WTC11 (cell line): Measurements from ENCODE around the gene PADI1. TPM values are rescaled to one million over a fixed set of nuclear protein-coding genes. Genes with fewer than 3 reads are reported as not detected.

Source experiments
- ATAC-seq: fragments of 200-7000 bp; cut with Tn5 transposase; 2 replicates; pipeline ENCODE4 v1.10.0; 2021; ENCODE audit warnings: mild to moderate bottlenecking, moderate library complexity
- CTCF ChIA-PET: fragments of 300-600 bp; sonication (Branson Sonifier 250); formaldehyde crosslinking; loops from one replicate; lab custom pipeline; 2021; ENCODE audit warnings: antibody characterized with exemption; lab: Charles Lee
- POLR2A ChIA-PET: fragments of 350-600 bp; sonication (Branson Sonifier 250); formaldehyde crosslinking; loops from one replicate; lab custom pipeline; 2021; ENCODE audit warnings: antibody characterized with exemption; lab: Charles Lee
- DNase-seq: peaks from one replicate; pipeline ENCODE4 v3.0.0; 2021; ENCODE audit warnings: low spot score
- H3K27ac Mint-ChIP-seq: 2 replicates; pipeline ENCODE4 v1.8.0; 2021; ENCODE audit warnings: mixed read lengths
- H3K27me3 Mint-ChIP-seq: 2 replicates; pipeline ENCODE4 v1.8.0; 2021; ENCODE audit warnings: low read depth, mild to moderate bottlenecking, moderate library complexity, mixed read lengths
- H3K36me3 Mint-ChIP-seq: 2 replicates; pipeline ENCODE4 v1.8.0; 2021; ENCODE audit warnings: mixed read lengths
- H3K4me1 Mint-ChIP-seq: 2 replicates; pipeline ENCODE4 v1.8.0; 2022; ENCODE audit warnings: mixed read lengths
- H3K4me3 Mint-ChIP-seq: 2 replicates; pipeline ENCODE4 v1.8.0; 2021; ENCODE audit warnings: mild to moderate bottlenecking, moderate library complexity, mixed read lengths
- H3K9me3 Mint-ChIP-seq: 2 replicates; pipeline ENCODE4 v1.8.0; 2021; ENCODE audit warnings: mixed read lengths
- FOXJ3 ChIP-seq: sonication (generic); formaldehyde crosslinking; IDR thresholded peaks from 2 replicates; pipeline ENCODE4 v1.9.0; 2021; ENCODE audit warnings: missing genetic modification reagents, mild to moderate bottlenecking, borderline replicate concordance
- FOXK1 ChIP-seq: sonication (generic); formaldehyde crosslinking; IDR thresholded peaks from 2 replicates; pipeline ENCODE4 v1.8.0; 2022; ENCODE audit warnings: mild to moderate bottlenecking, moderate library complexity, missing genetic modification reagents
- HMGA2 ChIP-seq: fragments of 250-450 bp; sonication (Bioruptor Pico); IDR thresholded peaks from 2 replicates; pipeline ENCODE4 v1.4.0; 2021; ENCODE audit warnings: mild to moderate bottlenecking, moderate library complexity
- JAZF1 ChIP-seq: fragments of 250-450 bp; sonication (Bioruptor Pico); IDR thresholded peaks from 2 replicates; pipeline ENCODE4 v1.9.0; 2021; ENCODE audit warnings: moderate library complexity, mild to moderate bottlenecking, inconsistent platforms
- MXD4 ChIP-seq: fragments of 250-450 bp; sonication (Bioruptor Pico); IDR thresholded peaks from 2 replicates; pipeline ENCODE4 v1.8.0; 2021; ENCODE audit warnings: mild to moderate bottlenecking, moderate library complexity, borderline replicate concordance
- NFATC4 ChIP-seq: fragments of 250-450 bp; sonication (Bioruptor Pico); IDR thresholded peaks from 2 replicates; pipeline ENCODE4 v1.9.0; 2021; ENCODE audit warnings: mild to moderate bottlenecking
- NR3C1 ChIP-seq: sonication (generic); formaldehyde crosslinking; conservative IDR thresholded peaks from 2 replicates; pipeline ENCODE4 v1.8.1; 2023; ENCODE audit warnings: low read depth, mild to moderate bottlenecking, missing genetic modification reagents
- OVOL2 ChIP-seq: fragments of 250-450 bp; sonication (Bioruptor Pico); IDR thresholded peaks from 2 replicates; pipeline ENCODE4 v1.9.0; 2021; ENCODE audit warnings: mild to moderate bottlenecking, borderline replicate concordance
- ZNF671 ChIP-seq: fragments of 250-450 bp; sonication (Bioruptor Pico); IDR thresholded peaks from 2 replicates; pipeline ENCODE4 v1.8.0; 2021; ENCODE audit warnings: mild to moderate bottlenecking
- total RNA-seq: library from RNA; stranded (reverse); gene quantifications from 3 replicates; pipeline ENCODE4 v1.2.3, GENCODE V29; 2021
- TF ChIP-seq, protein P1 (sequence below): sonication (generic); formaldehyde crosslinking; IDR thresholded peaks from 2 replicates; pipeline ENCODE4 v1.8.1; 2022; ENCODE audit warnings: missing genetic modification reagents, borderline replicate concordance
- TF ChIP-seq, protein P2 (sequence below): fragments of 250-450 bp; sonication (Bioruptor Pico); IDR thresholded peaks from 2 replicates; pipeline ENCODE4 v1.9.0; 2021; ENCODE audit warnings: mild to moderate bottlenecking
- TF ChIP-seq, protein P3 (sequence below): sonication (generic); formaldehyde crosslinking; IDR thresholded peaks from 2 replicates; pipeline ENCODE4 v1.8.1; 2023; ENCODE audit warnings: mild to moderate bottlenecking, missing genetic modification reagents
- TF ChIP-seq, protein P4 (sequence below): sonication (generic); formaldehyde crosslinking; IDR thresholded peaks from 2 replicates; pipeline ENCODE4 v1.8.1; 2023; ENCODE audit warnings: mild to moderate bottlenecking, missing genetic modification reagents, moderate library complexity
- TF ChIP-seq, protein P5 (sequence below): sonication (generic); formaldehyde crosslinking; IDR thresholded peaks from 2 replicates; pipeline ENCODE4 v1.8.1; 2022; ENCODE audit warnings: mild to moderate bottlenecking, moderate library complexity, missing genetic modification reagents

Gene PADI1
- total RNA-seq, 1 experiment from 2014 or later: 0.15 TPM

DNA sequence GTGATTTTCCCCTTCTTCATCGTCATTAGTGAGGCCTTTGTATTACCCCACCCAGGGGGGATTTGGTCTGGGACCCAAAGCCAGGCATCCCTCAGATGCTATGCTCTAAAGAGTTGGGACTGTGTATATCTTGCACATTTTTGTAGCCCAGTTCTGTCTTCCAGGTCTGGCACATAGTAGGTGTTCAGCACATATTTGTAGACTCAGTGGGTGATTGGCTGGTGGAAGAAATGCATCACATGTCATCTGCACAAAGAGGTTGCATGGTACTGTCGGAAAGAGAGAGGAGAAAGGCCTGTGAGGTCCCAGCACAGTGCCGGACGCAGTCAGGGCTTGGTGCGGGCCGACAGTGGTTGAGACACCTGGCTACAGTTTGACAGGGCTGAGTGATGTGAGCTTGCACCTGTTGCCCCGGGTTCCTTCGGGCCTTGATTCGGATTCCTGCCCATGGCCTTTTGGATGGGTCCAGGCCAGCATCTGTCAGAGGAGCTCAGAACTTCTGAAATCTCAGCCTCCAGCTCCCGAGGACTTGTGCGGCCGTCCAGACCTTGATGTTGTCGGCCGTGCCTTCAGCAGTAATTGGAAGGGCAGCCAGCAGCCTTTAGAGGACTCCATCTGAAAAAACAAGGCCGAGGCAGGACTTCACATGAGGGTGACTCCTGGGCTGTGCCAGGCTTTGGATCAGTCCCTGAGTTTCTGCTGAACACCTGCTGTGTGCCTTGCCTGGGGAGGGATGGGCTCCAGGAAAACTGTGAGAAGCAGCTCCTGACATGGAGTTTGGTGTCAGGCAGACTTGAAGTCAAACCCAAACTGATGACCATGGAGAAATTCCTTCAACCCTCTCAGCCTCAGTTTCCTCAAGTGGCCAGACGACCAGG lies 40.9 kb upstream of the PADI1 start (continued):
- TF ChIP-seq MXD4 (no peak), NR3C1 (CRISPR knock-in tag) (no peak), JAZF1 (CRISPR knock-in tag) (no peak)
- TF ChIP-seq, protein P1, sequence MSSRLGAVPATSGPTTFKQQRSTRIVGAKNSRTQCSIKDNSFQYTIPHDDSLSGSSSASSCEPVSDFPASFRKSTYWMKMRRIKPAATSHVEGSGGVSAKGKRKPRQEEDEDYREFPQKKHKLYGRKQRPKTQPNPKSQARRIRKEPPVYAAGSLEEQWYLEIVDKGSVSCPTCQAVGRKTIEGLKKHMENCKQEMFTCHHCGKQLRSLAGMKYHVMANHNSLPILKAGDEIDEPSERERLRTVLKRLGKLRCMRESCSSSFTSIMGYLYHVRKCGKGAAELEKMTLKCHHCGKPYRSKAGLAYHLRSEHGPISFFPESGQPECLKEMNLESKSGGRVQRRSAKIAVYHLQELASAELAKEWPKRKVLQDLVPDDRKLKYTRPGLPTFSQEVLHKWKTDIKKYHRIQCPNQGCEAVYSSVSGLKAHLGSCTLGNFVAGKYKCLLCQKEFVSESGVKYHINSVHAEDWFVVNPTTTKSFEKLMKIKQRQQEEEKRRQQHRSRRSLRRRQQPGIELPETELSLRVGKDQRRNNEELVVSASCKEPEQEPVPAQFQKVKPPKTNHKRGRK (CRISPR knock-in tag): no peak
- TF ChIP-seq, protein P2, sequence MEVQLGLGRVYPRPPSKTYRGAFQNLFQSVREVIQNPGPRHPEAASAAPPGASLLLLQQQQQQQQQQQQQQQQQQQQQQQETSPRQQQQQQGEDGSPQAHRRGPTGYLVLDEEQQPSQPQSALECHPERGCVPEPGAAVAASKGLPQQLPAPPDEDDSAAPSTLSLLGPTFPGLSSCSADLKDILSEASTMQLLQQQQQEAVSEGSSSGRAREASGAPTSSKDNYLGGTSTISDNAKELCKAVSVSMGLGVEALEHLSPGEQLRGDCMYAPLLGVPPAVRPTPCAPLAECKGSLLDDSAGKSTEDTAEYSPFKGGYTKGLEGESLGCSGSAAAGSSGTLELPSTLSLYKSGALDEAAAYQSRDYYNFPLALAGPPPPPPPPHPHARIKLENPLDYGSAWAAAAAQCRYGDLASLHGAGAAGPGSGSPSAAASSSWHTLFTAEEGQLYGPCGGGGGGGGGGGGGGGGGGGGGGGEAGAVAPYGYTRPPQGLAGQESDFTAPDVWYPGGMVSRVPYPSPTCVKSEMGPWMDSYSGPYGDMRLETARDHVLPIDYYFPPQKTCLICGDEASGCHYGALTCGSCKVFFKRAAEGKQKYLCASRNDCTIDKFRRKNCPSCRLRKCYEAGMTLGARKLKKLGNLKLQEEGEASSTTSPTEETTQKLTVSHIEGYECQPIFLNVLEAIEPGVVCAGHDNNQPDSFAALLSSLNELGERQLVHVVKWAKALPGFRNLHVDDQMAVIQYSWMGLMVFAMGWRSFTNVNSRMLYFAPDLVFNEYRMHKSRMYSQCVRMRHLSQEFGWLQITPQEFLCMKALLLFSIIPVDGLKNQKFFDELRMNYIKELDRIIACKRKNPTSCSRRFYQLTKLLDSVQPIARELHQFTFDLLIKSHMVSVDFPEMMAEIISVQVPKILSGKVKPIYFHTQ (CRISPR knock-in tag): no peak

DNA sequence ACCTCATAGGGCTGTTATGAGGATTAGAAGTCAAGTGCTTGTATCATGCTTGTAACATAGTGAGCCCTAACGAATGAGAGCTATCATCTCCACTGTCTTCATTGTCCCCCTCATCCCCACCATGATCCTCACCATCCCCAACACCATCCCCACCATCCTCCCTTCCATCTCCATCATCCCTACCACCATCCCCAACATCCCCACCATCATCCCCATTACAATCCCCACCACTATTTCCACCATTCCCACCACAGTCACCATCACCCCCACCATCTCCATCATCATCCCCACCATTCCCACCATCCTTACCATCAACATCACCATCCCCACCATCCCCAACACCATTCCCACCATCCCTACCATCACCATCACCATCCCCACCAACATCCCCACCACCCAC lies 39.1 kb upstream of the PADI1 start:
- no peak for ATAC-seq
- Mint-ChIP-seq H3K9me3 (peaks cover 5% of the 10 kb centered on the region), H3K36me3 (no peaks in the 10 kb centered on the region), H3K4me1 (peaks cover 15% of the 10 kb centered on the region), H3K4me3 (no peak overlapping the region), H3K27me3 (peaks cover 33% of the 10 kb centered on the region), H3K27ac (no peak overlapping the region)
- ChIA-PET POLR2A (no interaction called here), CTCF (no interaction called here)
- DNase-seq: no peak
- TF ChIP-seq, protein P3, sequence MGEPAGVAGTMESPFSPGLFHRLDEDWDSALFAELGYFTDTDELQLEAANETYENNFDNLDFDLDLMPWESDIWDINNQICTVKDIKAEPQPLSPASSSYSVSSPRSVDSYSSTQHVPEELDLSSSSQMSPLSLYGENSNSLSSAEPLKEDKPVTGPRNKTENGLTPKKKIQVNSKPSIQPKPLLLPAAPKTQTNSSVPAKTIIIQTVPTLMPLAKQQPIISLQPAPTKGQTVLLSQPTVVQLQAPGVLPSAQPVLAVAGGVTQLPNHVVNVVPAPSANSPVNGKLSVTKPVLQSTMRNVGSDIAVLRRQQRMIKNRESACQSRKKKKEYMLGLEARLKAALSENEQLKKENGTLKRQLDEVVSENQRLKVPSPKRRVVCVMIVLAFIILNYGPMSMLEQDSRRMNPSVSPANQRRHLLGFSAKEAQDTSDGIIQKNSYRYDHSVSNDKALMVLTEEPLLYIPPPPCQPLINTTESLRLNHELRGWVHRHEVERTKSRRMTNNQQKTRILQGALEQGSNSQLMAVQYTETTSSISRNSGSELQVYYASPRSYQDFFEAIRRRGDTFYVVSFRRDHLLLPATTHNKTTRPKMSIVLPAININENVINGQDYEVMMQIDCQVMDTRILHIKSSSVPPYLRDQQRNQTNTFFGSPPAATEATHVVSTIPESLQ (CRISPR knock-in tag): no peak
- TF ChIP-seq, protein P4, sequence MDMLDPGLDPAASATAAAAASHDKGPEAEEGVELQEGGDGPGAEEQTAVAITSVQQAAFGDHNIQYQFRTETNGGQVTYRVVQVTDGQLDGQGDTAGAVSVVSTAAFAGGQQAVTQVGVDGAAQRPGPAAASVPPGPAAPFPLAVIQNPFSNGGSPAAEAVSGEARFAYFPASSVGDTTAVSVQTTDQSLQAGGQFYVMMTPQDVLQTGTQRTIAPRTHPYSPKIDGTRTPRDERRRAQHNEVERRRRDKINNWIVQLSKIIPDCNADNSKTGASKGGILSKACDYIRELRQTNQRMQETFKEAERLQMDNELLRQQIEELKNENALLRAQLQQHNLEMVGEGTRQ: no peak
- TF ChIP-seq, protein P5, sequence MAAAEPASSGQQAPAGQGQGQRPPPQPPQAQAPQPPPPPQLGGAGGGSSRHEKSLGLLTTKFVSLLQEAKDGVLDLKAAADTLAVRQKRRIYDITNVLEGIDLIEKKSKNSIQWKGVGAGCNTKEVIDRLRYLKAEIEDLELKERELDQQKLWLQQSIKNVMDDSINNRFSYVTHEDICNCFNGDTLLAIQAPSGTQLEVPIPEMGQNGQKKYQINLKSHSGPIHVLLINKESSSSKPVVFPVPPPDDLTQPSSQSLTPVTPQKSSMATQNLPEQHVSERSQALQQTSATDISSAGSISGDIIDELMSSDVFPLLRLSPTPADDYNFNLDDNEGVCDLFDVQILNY (CRISPR knock-in tag): no peak
- TF ChIP-seq FOXJ3 (CRISPR knock-in tag) (no peak), NFATC4 (CRISPR knock-in tag) (no peak), ZNF671 (CRISPR knock-in tag) (no peak), OVOL2 (CRISPR knock-in tag) (no peak), HMGA2 (no peak), FOXK1 (CRISPR knock-in tag) (no peak)
